HG03342 (cell line): ENCODE measurements around the gene HMG20B.
"Not testable (repeated sequence)": the region's sequence is repeated elsewhere in the genome, so short reads cannot be mapped to it uniquely, and the experiment has no call there.

Experiments
- ATAC-seq: cut with Tn5 transposase; IDR thresholded peaks from one replicate; pipeline ENCODE4 v1.9.1; 2021; ENCODE audit warnings: mild to moderate bottlenecking, moderate library complexity; ENCODE audit not compliant: unreplicated experiment

The HMG20B gene

DNA sequence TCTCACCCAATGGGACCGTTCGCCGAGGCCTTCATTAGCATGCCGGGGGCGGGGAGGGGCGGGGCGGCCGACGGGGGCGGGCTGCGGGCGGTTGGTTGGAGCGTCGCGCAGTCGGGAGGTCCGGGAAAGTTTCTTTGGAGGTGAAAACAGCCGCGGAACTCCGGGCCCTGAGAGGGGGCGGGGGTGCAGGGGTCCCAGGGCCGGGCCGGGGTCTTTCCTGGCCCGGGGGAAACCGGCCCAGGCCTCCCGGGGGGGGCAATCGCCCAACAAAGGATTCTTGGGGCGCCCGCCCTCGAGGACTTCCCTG lies at the start of gene HMG20B:
TSS of gene HMG20B (plus strand) at position 90 of the 307 bp plus-strand sequence. CDS start 366 bp downstream, outside the sequence.
- ATAC-seq: no peak

DNA sequence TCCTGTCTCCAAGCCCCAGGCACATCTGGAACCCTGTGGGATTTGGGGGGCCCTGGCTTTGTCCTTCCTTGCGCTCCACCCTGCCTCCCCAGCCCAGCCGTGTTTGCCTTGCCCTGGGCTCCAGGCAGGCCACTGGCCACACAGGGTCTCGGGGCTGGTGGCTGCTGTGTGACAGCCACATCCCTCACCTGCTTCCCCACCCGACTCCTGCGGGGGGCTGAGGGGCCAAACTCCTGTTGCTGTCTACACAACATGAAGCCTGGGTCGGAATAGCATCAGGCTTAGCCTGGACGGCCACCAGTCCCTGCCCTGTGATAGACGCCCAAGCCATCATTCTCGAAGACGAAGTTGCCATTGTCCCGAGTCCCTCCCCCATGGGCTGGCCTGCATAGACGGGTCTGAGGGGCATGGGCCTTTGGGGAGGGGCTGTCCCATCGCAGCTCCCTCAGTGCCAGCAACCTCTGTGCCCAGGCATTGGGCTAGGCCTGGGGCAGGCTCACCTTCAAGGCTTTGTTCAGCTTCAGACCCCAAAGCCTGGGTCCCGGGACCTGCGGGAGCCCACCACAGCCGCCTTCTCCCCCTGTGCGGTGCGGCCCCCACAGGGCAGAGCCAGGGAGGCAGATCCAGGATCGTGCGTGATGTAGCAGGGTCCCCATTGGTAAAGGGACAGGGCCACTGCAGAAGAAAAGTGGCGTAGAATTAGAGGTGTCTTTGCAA lies 49.2 kb upstream of the HMG20B start:
- no peak for ATAC-seq

DNA sequence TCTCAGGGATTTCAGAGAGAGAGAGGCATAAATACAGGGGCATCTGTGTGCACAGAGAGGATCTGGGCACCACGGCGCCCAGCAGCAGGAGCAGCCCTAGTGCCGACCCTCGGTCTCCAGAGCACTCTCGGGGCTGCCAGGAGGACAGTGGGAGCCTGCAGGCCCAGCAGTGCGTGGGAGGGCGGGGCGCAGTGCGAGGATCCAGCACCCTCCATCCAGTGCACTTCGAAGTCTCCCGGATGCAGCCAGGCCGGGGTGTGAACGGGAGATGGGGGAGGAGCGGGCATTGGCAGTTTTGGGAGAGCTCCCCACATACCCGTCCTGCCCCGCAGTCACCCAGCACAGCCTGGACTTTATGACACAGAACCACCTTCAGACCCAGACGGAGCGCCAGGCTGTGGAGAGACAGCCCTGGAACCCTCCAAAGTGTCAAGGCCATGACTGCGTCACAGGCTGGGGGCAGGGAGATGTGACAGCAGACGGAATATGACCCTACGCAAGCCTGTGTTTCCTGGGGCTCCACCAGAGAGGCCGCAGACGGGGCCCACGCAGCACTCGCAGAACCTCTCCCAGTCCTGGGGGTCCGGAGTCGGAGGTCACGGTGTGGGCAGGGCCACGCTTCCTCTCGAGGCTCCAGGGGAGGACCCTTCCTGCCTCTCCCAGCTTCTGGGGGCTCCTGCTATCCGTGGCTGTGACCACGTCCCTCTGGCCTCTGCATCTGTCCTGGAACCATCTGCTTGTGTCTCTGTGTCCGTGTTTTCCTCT lies 48.5 kb upstream of the HMG20B start:
- ATAC-seq: no peak

DNA sequence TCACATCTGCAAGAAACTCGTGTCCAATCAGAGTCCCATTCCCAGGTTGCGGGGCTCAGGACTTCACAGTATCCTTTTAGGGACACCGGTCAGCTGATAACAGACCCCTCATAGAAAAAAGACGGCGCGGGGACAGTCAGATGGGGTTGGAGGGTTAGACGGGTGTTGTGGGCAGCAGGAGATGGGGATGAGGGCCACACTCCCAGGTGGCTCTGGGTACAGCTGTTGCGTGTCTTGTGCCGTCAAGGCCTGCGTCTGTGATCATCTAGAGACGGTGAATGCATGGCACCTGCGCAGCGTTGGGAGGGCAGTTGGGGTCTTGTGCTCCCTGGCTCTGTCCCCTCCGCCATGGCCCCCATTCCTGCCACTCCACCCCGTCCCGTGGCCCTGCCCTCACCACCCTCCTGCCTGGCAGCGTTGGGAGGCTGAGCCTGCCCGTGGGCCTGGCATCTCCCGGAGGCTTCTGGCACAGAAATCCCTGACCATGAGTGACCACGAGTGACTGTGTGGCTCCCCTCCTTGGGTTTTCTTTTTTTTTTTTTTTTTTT lies 47.8 kb upstream of the HMG20B start:
- ATAC-seq: no peak

DNA sequence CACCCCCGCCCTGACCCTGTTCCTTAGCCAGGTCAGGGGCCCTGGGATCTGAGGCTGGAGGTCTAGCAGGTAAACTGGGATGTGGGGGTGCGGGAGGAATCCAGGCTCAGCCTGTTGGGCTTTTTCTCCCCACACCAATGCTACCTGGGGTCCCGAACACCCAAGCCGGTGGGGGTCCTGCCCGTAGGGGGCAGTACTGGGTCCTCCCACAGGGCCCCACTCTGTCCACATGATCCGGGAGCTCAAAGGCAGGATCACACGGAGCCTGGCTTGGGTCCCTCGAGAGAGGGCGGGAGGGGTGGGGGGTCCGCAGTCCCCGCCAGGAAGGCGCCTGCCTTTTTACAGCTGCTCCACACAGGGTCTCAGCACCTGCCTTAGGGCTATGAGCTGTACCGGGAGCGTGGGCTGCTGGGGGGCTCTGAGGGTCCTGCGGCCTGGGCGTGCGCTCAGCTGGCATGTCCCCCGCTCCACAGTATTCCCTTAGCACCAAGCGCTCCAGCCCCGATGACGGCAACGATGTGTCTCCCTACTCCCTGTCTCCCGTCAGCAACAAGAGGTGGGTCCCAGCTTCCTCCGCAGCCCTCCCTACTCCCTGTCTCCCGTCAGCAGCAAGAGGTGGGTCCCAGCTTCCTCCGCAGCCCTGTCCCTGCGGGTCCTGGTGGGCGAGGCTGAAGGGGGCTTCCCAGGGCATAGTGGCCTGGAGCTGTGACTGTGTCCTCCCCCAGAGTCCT lies 46.1 kb upstream of the HMG20B start:
- ATAC-seq: no peak

DNA sequence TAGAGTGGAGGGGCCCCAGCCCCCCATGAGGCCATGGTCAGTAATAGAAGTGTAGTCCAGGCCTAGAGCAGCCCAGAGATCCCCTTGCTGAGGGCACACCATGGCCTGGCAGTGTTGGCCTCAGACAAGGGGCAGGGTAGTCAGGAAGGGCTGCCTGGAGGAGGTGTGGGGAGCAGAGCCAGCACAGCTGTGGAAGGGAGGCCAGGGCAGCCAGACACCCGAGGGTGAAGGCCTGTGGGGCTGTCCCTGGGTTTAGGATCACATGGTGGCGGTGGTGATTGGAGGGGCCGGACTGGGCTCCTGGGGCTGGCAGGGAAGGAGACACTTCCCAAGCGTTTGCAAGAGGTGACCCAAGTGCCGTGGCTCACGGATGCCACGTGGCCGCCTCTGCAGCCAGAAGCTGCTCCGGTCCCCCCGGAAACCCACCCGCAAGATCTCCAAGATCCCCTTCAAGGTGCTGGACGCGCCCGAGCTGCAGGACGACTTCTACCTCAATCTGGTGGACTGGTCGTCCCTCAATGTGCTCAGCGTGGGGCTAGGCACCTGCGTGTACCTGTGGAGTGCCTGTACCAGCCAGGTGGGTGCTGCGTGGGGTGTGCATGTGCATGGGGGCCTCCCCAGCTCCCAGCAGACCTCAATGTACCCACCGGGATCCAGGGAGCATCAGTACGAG lies 45.4 kb upstream of the HMG20B start:
- no peak for ATAC-seq

DNA sequence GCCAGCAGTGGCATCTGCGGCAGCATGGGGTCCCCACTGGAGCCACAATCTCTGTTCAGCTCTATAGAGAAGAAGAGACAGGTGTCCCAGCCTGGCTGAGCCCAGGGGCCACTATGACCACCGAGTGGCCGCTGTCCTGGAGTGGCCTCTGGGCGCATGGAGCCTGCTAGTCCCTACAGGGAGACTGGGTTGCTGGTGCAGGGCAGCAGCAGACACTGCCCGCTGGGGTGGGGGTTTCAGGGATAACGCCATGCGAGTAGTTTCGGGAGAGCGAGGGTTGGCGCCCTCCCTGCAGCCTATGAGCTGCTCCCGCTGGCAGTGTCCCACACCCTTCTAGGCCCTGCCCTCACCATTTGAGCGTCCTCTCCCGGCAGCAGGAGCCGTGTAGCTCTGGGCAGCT lies 44.7 kb upstream of the HMG20B start:
- no peak for ATAC-seq

DNA sequence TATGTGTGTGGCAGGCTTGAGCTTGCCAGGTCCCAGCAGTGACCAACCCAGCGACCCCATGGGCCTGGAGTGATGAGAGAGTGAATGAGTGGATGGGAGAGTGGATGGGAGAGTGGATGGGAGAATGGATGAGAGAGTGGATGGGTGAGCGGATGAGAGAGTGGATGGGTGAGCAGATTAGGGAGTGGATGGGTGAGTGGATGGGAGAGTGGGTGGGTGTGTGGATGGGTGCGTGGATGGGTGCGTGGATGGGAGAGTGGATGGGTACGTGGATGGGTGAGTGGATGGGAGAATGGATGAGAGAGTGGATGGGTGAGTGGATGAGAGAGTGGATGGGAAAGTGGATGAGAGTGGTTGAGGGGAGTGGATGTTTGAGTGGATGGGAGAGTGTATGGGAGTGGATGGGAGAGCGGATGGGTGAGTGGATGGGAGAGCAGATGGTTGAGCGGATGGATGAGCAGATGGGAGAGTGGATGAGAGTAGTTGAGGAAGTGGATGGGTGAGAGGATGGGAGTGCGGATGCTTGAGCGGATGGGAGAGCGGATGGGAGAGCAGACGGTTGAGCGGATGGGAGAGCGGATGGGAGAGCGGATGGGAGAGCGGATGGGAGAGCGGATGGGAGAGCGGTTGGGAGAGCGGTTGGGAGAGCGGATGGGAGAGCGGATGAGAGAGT lies 44.1 kb upstream of the HMG20B start:
- no peak for ATAC-seq

DNA sequence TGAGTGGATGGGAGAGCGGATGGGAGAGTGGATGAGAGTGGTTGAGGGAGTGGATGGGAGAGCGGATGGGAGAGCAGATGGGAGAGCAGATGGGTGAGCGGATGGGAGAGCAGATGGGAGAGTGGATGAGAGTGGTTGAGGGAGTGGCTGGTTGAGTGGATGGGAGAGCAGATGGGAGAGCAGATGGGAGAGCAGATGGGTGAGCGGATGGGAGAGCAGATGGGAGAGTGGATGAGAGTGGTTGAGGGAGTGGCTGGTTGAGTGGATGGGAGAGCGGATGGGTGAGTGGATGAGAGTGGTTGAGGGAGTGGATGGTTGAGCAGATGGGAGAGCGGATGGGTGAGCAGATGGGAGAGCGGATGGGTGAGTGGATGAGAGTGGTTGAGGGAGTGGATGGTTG lies 43.4 kb upstream of the HMG20B start:
- ATAC-seq: not testable (repeated sequence)

DNA sequence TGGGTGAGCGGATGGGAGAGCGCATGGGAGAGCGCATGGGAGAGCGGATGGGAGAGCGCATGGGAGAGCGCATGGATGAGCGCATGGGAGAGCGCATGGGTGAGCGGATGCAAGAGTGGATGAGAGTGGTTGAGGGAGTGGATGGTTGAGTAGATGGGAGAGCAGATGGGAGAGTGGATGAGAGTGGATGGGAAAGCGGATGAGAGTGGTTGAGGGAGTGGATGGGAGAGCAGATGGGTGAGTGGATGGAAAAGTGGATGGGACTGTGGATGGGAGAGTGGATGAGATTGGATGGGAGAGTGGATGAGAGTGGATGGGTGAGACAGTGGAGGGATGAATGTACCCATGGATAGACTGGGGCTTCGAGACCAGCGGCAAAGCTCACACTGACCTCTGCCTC lies 42.4 kb upstream of the HMG20B start:
- ATAC-seq: no peak

DNA sequence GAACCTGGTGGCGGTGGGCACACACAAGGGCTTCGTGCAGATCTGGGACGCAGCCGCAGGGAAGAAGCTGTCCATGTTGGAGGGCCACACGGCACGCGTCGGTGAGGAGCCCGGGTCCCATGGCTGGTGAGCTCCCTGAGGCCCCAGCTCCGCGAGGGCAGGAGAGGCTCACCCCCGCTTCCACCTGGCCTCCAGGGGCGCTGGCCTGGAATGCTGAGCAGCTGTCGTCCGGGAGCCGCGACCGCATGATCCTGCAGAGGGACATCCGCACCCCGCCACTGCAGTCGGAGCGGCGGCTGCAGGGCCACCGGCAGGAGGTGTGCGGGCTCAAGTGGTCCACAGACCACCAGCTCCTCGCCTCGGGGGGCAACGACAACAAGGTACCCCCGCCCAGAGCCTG lies 41.0 kb upstream of the HMG20B start:
- no peak for ATAC-seq

DNA sequence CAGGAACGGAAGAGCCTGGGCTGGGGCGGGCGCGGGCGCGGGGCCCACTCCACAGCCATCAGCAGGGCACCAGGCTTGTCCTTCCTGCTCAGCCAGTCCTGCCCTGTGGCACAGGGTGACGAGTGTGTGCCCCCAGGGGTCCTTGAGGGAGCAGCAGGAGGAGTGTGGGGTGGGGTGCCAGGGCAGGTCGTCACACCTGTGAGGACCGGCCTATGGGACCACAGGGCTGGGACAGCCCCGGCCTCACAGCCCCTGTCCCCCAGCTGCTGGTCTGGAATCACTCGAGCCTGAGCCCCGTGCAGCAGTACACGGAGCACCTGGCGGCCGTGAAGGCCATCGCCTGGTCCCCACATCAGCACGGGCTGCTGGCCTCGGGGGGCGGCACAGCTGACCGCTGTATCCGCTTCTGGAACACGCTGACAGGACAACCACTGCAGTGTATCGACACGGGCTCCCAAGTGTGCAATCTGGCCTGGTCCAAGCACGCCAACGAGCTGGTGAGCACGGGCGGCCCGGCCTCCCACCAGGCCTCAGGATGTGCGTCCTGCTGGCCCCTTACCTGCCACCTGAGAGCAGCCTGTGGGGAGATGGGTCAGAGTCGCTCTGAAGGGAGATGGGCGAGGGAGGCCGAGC lies 40.5 kb upstream of the HMG20B start:
- no peak for ATAC-seq

DNA sequence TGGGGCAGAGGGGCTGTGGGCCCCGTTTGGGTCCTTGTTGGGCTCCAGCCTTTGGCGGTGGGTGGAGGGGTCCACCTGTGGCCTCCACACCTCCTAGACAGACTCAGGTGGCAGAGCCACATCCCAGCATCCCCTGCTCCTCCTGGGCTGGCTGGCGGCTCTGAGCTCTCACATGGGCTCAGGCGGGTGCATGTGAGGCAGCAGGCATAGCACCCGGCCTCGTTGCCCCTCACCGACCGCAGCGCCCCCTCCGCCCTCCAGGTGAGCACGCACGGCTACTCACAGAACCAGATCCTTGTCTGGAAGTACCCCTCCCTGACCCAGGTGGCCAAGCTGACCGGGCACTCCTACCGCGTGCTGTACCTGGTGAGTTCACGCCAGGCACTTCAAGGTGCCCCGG lies 39.7 kb upstream of the HMG20B start:
- no peak for ATAC-seq

DNA sequence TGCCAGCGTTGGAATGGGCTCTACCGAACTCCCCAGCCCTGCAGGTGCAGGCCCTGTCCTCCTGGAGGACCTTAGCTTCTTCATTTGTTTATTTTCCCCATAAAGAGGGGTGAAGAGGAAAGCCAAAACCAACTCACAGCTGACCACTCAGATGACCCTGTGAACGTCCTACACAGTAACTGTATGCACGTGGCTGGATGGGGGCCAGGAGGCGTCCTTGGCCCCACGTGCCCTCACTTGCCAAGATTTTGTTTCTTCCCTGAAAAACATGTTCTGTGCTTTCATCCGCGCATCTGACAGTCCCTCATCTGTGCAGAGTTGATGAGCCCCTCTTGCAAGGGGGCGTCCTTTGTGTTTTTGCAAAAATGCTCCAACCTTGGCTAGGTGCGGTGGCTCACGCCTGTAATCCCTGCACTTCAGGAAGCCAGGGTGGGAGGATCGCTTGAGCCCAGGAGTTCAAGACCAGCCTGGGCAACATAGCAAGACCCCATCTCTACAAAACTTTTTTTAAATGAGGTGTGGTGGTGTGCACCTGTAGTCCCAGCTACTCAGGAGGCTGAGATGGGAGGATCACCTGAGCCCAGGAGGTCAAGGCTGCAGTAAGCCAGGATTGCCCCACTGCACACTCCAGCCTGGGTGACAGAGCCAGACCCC lies 39.1 kb upstream of the HMG20B start:
- ATAC-seq: no peak

DNA sequence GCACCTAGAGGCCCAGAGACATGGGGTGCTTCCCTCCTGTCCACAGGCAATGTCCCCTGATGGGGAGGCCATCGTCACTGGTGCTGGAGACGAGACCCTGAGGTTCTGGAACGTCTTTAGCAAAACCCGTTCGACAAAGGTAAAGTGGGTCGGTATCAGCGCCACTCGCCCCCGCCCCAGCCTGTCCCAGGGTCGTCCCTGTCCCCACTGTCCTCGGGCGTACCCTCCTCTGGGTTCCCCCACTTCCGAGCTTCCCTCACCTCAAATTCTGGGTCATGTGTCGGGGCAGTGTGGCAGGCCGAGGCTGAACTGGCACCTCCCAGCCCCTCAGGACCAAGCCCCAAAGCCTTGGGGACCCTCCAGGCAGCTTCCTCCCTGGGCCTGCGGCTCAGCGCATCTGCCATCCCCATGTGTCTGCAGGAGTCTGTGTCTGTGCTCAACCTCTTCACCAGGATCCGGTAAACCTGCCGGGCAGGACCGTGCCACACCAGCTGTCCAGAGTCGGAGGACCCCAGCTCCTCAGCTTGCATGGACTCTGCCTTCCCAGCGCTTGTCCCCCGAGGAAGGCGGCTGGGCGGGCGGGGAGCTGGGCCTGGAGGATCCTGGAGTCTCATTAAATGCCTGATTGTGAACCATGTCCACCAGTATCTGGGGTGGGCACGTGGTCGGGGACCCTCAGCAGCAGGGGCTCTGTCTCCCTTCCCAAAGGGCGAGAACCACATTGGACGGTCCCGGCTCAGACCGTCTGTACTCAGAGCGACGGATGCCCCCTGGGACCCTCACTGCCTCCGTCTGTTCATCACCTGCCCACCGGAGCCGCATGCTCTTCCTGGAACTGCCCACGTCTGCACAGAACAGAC lies 38.1 kb upstream of the HMG20B start:
- ATAC-seq: no peak

DNA sequence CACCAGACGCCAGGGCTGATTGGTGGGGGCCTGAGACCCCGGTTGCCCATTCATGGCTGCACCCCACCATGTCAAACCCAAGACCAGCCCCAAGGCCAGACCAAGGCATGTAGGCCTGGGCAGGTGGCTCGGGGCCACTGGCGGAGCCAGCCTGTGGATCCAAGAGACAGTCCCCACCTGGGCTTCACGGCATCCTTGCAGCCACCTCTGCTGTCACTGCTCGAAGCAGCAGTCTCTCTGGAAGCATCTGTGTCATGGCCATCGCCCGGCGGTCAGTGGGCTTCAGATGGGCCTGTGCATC lies 37.6 kb upstream of the HMG20B start:
- no peak for ATAC-seq

DNA sequence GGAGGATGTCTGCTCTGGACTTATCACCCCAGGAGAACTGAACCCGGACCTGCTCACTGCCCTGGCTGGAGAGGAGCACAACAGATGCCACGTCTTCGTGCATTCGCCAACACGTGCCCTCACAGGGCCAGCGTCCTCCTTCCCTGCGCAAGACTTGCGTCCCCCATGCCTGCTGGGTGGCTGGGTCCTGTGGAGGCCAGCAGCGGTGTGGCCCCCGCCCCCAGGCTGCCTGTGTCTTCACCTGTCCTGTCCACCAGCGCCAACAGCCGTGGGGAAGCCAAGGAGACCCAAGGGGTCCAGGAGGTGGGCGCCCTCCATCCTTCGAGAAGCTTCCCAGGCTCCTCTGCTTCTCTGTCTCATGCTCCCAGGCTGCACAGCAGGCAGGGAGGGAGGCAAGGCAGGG lies 37.2 kb upstream of the HMG20B start:
- no peak for ATAC-seq

DNA sequence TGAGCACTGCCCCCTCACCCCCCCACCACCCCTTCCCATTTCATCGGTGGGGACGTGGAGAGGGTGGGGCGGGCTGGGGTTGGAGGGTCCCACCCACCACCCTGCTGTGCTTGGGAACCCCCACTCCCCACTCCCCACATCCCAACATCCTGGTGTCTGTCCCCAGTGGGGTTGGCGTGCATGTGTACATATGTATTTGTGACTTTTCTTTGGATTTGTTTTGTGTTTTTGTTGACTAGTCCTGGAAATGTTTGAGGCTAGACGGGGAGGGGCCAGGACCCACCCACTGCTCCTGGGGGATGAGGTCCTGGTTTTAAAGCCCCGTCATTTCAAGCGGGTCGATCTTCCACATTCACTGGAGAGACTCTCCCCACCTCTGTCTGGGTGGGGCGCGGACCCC lies 36.8 kb upstream of the HMG20B start:
- no peak for ATAC-seq
